Measurements from ENCODE around the gene ABTB1.

Gene ABTB1

DNA sequence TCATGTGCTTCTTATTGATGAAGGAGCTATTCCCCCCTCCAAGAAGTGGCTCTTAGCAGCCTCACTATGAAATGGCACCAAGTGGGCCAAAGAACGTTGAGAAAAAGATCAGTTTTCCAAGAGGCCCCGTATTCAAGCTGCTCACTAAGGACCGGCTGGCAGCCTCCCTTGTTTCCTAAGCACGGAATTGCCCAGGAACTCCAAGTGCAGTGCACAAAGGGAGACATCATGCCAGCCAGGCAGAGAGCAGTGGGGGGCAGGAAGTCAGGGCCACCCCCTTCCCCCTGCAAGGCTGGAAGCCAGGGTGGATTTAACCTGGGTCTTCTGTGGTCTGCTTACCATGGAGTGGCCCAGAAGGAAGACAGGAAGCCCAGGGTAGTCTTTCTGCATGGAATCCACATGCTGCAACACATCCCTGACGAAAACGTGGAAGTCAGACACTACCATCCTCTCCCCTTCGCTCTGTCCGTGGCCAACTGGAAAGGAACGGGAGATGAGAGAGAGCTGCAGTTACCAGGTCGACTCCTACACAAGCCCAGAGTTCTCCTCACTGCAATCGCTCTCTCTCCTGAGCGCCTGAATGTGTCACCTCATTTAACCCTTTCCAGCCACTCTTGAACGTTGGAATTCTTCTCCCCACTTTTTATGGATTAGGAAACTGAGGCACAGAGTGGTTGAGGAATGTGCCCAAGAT lies 49.5 kb downstream of the ABTB1 start:
- FAIRE-seq, result no peak

DNA sequence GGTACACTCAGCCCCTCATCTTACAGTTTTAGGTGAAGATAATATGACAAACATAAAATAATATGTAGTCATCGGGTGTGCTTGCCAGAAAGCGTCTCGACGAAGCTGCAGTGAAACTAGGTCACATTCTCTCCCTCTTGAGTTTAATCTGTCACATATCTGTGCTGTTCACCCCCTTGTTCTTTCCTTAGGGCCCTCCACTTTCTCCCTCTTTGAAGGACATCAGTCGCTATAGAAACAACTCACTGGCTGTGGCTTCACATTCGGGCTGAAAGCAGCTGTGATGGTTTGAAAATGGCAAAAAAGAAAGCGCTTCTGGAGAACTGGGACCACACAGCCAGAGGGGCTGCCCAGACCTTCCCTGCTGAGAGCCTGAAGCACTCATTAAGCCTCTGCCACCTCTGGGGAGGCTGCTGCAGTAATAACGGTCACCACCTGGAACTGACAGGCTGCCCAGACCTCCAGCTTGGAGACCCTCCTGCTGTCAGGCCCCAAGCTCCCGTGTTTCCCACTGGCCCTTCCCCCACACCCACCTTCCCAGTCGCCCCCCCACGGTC lies 50.3 kb downstream of the ABTB1 start:
- FAIRE-seq, result no peak

DNA sequence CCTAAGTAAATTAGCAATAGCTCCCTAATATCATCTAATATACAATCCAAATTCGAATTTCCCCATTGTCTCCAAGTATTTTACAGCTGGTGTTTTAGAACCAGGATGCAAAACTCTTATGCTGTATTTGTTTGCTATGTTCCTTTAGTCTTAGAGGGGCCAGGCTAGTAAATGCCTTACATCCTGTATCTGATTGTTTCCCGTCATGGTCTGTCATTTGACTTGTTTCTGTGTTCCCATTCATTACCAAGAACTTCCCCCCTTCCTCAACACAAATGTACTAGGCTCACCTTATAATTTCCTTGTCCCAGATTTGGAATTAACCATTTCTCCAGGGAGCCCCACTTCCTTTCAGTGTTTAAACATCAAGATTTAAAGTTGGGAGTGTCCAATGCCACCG lies 54.1 kb downstream of the ABTB1 start:
- FAIRE-seq, result no peak

DNA sequence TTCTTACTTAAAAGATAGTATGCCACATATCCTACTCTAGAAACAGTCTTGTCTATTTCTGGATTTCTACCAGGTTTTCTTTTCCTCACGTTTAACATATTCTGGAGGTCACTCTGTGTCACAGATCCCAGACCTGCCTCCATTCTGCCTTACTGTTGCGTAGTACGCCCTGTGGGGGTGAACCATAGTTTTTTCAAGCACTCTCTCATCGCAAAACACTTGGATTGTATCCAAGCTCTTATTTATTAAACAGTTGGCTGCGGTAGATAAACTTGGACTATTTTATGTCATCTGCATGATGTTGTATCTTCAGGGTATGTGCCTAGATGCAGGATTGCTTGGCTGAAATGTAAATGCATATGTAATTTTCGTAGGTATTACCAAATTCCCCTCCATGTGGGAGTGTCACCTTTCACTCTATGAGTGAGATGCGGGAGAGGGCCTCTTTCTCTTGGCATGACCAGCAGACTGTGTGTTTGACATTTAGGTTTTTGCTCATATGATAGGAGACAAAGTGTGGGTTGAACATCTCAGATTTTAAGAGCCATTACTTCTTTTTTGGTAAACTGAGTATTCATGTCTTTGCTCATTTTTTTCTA lies 55.8 kb downstream of the ABTB1 start:
- FAIRE-seq, result no peak

DNA sequence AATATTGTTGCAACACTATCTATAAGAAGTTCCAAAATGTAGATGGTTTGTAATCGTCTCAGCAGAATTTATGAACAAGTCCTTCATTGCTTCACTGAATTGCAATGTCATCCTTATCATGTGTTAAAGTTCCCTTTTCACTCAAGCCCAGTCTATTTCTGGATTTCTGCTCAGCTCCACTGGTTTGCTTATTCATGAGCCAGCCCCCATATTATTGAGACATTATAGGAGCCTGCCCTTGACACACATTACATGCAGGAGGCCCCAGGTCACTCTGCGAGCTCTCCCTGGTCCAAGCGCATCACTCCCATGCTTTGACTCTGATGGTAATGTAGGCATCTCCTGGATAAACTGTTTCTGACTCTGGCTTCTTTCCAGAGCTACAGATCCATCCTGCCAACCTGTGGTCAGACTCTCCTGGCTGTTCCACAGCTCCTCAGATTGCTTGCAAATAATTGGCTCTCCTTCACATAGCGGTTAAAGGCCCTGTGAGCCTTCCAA lies 56.9 kb downstream of the ABTB1 start:
- no peak for FAIRE-seq

DNA sequence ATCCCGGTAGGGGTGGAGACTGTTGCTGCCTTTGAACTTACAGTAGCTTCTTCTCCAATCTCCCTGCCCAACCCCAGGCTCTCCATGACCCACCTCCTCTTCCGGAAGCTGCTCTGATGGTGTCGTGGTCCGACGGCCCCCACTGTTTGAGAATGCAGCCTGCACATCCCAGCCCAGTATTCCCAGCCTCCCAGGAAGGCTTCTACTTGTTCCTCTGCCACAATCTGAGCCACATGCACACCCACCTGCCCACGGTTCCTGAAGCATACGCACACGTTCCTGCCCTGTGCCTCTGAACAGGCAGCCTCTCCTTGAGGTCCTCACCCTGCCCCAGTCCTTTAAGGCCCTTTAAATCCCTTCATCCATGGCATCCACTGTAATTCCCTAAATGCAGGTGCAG lies 57.4 kb downstream of the ABTB1 start:
- no peak for FAIRE-seq
